Neural cell (in vitro differentiated cells): ENCODE results near the gene KIF19. TPM values are rescaled to one million over a fixed set of nuclear protein-coding genes. Genes with fewer than 3 reads are reported as not detected.

Experiments used
- H2AFZ ChIP-seq: fragments of 200-600, 300-800 bp; sonication (generic), shearing (Covaris generic); 2 replicates; pipeline ENCODE4 v1.6.0; 2014; ENCODE audit warnings: low read depth, mild to moderate bottlenecking, antibody characterized with exemption, low read length, moderate library complexity
- H3F3A ChIP-seq: fragments of 200-600 bp; shearing (Covaris generic); 2 replicates; pipeline ENCODE4 v1.6.1; 2016; ENCODE audit warnings: mild to moderate bottlenecking, moderate library complexity, mixed read lengths, antibody characterized with exemption, low read length; ENCODE audit not compliant: insufficient read depth, poor library complexity, severe bottlenecking
- H3K27ac ChIP-seq: fragments of 200-600, 300-800 bp; sonication (generic), shearing (Covaris generic); 2 replicates; pipeline ENCODE4 v1.5.1; 2014; ENCODE audit warnings: mild to moderate bottlenecking, low read length, moderate library complexity
- H3K27me3 ChIP-seq: fragments of 300-800, 200-600 bp; sonication (generic), shearing (Covaris generic); 2 replicates; pipeline ENCODE4 v1.6.0; 2014; ENCODE audit warnings: mild to moderate bottlenecking, low read depth, low read length, moderate library complexity; ENCODE audit not compliant: insufficient read depth
- H3K36me3 ChIP-seq: fragments of 300-800, 200-600 bp; sonication (generic), shearing (Covaris generic); 2 replicates; pipeline ENCODE4 v1.5.1; 2014; ENCODE audit warnings: mild to moderate bottlenecking, antibody characterized with exemption, low read length, moderate library complexity; ENCODE audit not compliant: insufficient read depth
- H3K4me2 ChIP-seq: fragments of 300-800, 200-600 bp; sonication (generic), shearing (Covaris generic); 2 replicates; pipeline ENCODE4 v1.6.0; 2014; ENCODE audit warnings: mild to moderate bottlenecking, low read length
- H3K4me3 ChIP-seq: fragments of 300-800, 200-600 bp; sonication (generic), shearing (Covaris generic); 2 replicates; pipeline ENCODE4 v1.5.1; 2014; ENCODE audit warnings: mild to moderate bottlenecking, low read length, moderate library complexity
- H3K79me2 ChIP-seq: fragments of 200-600 bp; shearing (Covaris generic); replicated peaks from 2 replicates; pipeline ENCODE4 v1.6.0; 2014; ENCODE audit warnings: mild to moderate bottlenecking, low read length, moderate library complexity; ENCODE audit not compliant: insufficient read depth
- H3K9ac ChIP-seq: fragments of 300-800, 200-600 bp; sonication (generic), shearing (Covaris generic); 2 replicates; pipeline ENCODE4 v1.6.1; 2016; ENCODE audit warnings: mild to moderate bottlenecking, low read length, mixed read lengths
- H3K9me2 ChIP-seq: fragments of 200-600 bp; shearing (Covaris generic); 2 replicates; pipeline ENCODE4 v1.6.1; 2016; ENCODE audit warnings: mild to moderate bottlenecking, low read length, mixed read lengths; ENCODE audit not compliant: insufficient read depth
- H3K9me3 ChIP-seq: fragments of 200-600, 300-800 bp; sonication (generic), shearing (Covaris generic); 2 replicates; pipeline ENCODE4 v1.6.1; 2016; ENCODE audit warnings: mild to moderate bottlenecking, mixed run types, low read length, moderate library complexity, mixed read lengths
- H4K20me1 ChIP-seq: fragments of 200-600 bp; shearing (Covaris generic); 2 replicates; pipeline ENCODE4 v1.6.1; 2016; ENCODE audit warnings: mild to moderate bottlenecking, mixed run types; ENCODE audit not compliant: insufficient read depth
- EP300 ChIP-seq: fragments of 450-650 bp; conservative IDR thresholded peaks from 2 replicates; pipeline ENCODE4 v1.6.1; 2014; ENCODE audit warnings: antibody characterized with exemption, mild to moderate bottlenecking, moderate library complexity; ENCODE audit not compliant: poor library complexity, severe bottlenecking
- EZH2 ChIP-seq: fragments of 200-600, 300-800 bp; shearing (Covaris generic), sonication (generic); IDR thresholded peaks from 2 replicates; pipeline ENCODE4 v1.6.1; 2014; ENCODE audit warnings: antibody characterized with exemption, low read length, borderline replicate concordance, mild to moderate bottlenecking; ENCODE audit not compliant: insufficient read depth, poor library complexity, severe bottlenecking
- MXI1 ChIP-seq: fragments of 450-650 bp; conservative IDR thresholded peaks from 2 replicates; pipeline ENCODE4 v1.6.1; 2014; ENCODE audit warnings: antibody characterized with exemption, mild to moderate bottlenecking; ENCODE audit not compliant: poor library complexity, severe bottlenecking
- POLR2AphosphoS5 ChIP-seq: IDR thresholded peaks from 2 replicates; pipeline ENCODE4 v1.6.1; 2012
- RAD21 ChIP-seq: fragments of 450-650 bp; conservative IDR thresholded peaks from 2 replicates; pipeline ENCODE4 v1.6.1; 2014; ENCODE audit warnings: antibody characterized with exemption, mild to moderate bottlenecking, moderate library complexity
- SMC3 ChIP-seq: fragments of 450-650 bp; conservative IDR thresholded peaks from 2 replicates; pipeline ENCODE4 v1.6.1; 2014; ENCODE audit warnings: antibody characterized with exemption, mild to moderate bottlenecking, moderate library complexity; ENCODE audit not compliant: poor library complexity
- TAF1 ChIP-seq: IDR thresholded peaks from 2 replicates; pipeline ENCODE4 v1.6.1; 2012; ENCODE audit warnings: low read depth
- polyA plus RNA-seq: library from polyadenylated mRNA; depleted of rRNA; stranded (reverse); fragments of >200 nt; gene quantifications from 2 replicates; pipeline ENCODE4 v1.2.3, GENCODE V29; 2014
- TF ChIP-seq, protein P1 (sequence below): fragments of 450-650 bp; IDR thresholded peaks from 2 replicates; pipeline ENCODE4 v1.5.1; 2014; ENCODE audit warnings: antibody characterized with exemption, mild to moderate bottlenecking, moderate library complexity; ENCODE audit not compliant: poor library complexity, severe bottlenecking
- TF ChIP-seq, protein P2 (sequence below): IDR thresholded peaks from 2 replicates; pipeline ENCODE4 v1.6.1; 2012; ENCODE audit warnings: borderline replicate concordance

Gene KIF19
- polyA plus RNA-seq, 1 donor from 2014 or later: not detected

DNA sequence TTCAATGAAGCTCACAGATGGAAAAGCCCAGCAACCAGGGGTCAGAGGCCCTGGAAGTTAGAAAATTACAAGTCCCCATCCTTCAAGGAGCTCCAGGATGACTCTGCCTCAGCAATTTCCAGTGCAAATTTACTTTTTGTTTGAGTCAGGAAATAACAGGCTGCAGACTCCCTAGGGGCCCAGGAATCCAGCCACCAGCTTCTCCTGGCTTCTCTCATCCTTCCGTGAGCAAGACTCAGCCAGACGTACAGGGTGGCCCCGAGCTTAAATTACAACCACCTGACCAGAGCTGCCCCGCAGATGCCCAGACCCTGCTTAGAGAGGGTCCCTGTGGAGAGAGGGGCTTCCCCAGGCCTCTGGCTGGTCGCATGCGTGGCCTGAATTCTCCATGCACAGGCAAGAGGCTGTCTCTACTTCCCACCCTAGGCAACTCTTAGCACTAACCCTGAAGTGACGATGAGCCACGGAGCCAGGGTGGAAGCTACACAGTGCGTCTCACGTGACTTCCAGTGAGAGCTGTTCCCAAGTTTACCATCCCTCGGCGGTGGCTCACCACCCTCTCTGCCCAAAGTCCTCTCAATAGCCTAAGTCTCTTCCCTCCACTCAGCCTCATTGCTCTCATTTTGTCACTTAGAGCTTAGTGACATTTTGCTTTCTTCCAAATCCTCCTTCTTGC is 68.4 kb downstream of the KIF19 start:
- Histone ChIP-seq H3K27me3 (no peaks in the 10 kb centered on the region), H3K4me2 (no peak overlapping the region), H3K4me3 (no peak overlapping the region), H3K36me3 (no peaks in the 10 kb centered on the region), H3K9me3 (no peaks in the 10 kb centered on the region), H3K9ac (no peak overlapping the region), H2AFZ (no peak overlapping the region), H3K79me2 (no peaks in the 10 kb centered on the region), H3K27ac (no peak overlapping the region), H4K20me1 (no peaks in the 10 kb centered on the region), H3K9me2 (no peaks in the 10 kb centered on the region), H3F3A (no peaks in the 10 kb centered on the region)
- TF ChIP-seq, protein P1, sequence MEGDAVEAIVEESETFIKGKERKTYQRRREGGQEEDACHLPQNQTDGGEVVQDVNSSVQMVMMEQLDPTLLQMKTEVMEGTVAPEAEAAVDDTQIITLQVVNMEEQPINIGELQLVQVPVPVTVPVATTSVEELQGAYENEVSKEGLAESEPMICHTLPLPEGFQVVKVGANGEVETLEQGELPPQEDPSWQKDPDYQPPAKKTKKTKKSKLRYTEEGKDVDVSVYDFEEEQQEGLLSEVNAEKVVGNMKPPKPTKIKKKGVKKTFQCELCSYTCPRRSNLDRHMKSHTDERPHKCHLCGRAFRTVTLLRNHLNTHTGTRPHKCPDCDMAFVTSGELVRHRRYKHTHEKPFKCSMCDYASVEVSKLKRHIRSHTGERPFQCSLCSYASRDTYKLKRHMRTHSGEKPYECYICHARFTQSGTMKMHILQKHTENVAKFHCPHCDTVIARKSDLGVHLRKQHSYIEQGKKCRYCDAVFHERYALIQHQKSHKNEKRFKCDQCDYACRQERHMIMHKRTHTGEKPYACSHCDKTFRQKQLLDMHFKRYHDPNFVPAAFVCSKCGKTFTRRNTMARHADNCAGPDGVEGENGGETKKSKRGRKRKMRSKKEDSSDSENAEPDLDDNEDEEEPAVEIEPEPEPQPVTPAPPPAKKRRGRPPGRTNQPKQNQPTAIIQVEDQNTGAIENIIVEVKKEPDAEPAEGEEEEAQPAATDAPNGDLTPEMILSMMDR: no peak
- TF ChIP-seq MXI1 (no peak), EZH2 (no peak), POLR2AphosphoS5 (no peak)
- TF ChIP-seq, protein P2, sequence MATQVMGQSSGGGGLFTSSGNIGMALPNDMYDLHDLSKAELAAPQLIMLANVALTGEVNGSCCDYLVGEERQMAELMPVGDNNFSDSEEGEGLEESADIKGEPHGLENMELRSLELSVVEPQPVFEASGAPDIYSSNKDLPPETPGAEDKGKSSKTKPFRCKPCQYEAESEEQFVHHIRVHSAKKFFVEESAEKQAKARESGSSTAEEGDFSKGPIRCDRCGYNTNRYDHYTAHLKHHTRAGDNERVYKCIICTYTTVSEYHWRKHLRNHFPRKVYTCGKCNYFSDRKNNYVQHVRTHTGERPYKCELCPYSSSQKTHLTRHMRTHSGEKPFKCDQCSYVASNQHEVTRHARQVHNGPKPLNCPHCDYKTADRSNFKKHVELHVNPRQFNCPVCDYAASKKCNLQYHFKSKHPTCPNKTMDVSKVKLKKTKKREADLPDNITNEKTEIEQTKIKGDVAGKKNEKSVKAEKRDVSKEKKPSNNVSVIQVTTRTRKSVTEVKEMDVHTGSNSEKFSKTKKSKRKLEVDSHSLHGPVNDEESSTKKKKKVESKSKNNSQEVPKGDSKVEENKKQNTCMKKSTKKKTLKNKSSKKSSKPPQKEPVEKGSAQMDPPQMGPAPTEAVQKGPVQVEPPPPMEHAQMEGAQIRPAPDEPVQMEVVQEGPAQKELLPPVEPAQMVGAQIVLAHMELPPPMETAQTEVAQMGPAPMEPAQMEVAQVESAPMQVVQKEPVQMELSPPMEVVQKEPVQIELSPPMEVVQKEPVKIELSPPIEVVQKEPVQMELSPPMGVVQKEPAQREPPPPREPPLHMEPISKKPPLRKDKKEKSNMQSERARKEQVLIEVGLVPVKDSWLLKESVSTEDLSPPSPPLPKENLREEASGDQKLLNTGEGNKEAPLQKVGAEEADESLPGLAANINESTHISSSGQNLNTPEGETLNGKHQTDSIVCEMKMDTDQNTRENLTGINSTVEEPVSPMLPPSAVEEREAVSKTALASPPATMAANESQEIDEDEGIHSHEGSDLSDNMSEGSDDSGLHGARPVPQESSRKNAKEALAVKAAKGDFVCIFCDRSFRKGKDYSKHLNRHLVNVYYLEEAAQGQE: no peak

DNA sequence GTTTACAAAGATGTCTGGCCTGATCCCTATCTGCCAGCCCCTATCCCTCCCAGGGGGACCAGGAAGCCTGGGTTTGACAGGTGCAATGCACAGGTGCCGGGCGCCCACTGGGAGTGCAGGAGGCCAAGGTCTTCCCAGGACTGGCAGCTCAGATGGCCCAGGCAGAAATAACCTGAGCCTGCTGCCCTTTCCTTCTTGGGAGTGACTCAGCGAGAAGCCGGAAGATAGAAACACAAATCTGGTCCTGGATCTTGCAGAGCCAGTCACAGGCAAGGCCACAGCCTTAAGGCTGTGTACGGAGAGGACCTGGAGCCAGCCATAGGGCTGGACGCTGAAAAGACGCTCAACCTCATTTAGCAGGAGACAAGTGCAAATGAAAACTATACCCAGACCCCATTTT is 69.0 kb downstream of the KIF19 start:
- Histone ChIP-seq H2AFZ (no peak overlapping the region), H3K4me3 (no peak overlapping the region), H3K9me2 (no peaks in the 10 kb centered on the region), H3K27ac (no peak overlapping the region), H3K9ac (no peak overlapping the region), H3K79me2 (no peaks in the 10 kb centered on the region), H3K4me2 (no peak overlapping the region), H3K36me3 (no peaks in the 10 kb centered on the region), H3K27me3 (no peaks in the 10 kb centered on the region), H3F3A (no peaks in the 10 kb centered on the region), H4K20me1 (no peaks in the 10 kb centered on the region), H3K9me3 (no peaks in the 10 kb centered on the region)
- TF ChIP-seq, protein P2: no peak
- TF ChIP-seq POLR2AphosphoS5 (no peak), SMC3 (no peak), TAF1 (no peak), RAD21 (no peak), EZH2 (no peak), EP300 (no peak), MXI1 (no peak)
- TF ChIP-seq, protein P1: no peak
